ENCODE results near the gene DCTPP1.

The DCTPP1 gene

DNA sequence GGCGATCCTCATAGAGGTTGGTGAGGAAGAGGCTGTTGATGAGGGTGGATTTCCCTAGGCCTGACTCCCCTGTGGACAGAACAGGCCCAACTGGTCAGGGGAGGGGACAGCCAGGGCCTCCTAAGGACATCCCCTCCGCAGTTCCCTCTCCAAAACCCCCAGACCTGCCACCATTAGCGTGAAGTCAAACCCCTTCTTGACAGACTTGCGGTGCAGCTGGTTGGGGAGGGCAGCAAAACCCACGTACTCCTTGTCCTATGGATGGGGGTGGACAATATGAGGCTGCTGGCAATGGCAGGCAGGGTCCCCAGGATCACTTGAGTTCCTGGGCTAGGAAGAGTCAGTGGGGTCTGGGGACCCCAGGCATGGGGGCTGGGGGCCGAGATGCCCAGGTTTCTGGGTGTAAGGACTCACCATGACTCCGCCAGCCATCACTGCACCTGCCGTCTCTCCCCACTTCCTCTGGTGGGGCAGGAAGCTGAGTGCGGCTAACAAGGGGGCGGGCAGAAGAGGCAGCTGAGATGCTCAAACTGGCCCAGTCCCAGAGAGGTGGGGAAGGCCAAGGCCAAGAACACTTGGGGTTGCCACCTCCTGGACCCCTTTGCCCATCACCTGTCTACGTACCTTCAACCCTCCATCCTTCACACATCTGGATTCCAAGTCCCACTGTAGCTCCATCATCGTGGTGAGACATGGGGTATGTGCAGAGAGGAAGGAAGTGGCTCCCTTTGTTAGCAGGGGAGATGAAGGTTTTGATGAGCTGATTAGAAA, 47.5 kb downstream of the DCTPP1 start, which contains the start of gene SEPTIN1:
Gene SEPTIN1 (minus strand): TSS at position 451 of the 771 bp plus-strand sequence. CDS start 19 bp downstream, at position 432.
- no peak for DNase-seq (ENCODE audit: low spot score)

DNA sequence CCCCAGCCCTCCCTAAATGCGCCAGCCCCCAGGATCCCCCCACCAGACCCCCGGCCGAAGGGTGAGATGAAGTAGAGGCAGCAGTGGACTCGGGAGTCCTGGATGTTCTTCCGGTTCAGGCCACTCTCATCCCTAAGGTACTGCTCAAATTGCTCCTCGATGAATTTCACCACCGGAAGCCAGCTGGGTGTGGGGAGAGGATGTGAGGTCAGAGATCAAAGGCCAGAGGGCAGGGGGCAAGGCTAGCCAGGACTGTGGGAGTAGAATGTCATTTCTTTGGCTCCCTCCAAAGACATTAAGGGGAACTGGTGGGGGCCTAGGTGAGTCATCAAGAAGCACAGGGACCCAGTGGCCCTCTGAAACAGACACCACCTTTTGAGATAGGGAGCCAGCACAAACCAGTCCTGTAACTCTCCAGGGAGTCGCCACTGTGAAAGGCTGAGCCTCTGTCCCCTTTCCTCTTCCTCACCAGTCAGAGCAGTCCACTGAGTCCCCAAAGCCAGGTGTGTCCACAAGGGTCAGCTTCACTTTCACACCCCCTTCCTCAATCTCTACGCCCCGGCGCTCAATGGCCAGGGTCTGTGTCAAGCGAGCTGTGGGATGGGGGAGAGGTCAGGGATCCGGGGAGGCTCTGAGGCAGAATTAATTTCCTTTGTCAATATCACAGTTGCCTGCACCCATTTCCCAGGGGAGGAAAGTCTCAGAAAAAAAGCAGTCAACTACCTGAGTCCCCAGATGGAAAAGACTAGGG, 48.4 kb downstream of the DCTPP1 start:
- DNase-seq (ENCODE audit: low spot score): no peak

DNA sequence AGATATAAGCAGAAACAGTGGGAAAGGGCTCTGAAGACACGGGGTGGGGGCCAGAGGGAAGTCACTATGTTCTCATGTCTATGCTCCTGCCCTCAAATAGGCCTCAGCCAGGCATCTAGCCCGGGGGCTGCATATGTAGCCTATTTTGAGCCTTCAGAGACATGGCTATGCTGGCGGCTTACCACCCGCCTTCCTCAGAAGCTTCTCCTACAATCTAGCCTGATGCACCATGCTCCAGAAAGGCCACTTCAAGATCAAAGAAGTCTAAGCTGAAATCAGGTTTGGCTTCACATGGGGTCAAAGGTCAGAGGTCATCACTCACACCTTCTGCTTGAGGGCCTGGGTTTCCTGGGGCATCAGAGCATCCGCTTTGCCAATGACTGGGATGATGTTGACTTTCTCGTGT, 49.0 kb downstream of the DCTPP1 start:
- DNase-seq (ENCODE audit: low spot score): no peak

DNA sequence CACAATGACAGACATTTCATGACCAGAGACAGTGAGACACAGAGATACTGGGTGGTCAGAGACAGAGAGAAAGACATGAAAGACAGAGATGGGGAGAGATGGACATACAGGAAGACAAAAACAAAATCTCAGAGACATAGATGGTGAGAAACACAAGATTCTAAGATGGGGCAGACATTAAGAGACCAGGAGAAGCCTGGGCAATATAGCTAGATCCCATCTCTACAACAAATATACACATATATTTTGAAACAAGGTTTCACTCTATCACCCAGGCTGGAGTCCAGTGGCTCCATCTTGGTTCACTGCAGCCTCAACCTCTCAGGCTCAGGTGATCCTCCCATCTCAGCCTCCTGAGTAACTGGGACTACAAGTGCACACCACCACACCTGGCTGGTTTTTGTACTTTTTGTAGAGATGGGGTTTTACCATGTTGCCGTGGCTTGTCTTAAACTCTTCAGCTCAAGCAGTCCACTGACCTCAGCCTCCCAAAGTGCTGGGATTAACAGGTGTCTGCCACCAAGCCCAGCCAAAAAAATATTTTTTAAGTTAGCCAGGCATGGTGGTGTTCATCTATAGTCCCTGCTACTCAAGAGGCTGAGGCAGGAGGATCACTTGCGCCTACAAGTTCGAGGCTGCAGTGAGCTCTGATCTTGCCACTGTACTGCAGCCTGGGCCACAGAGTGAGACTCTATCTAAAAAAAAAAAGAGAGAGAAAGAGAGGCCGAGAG, 49.6 kb downstream of the DCTPP1 start:
- DNase-seq (ENCODE audit: low spot score): no peak

DNA sequence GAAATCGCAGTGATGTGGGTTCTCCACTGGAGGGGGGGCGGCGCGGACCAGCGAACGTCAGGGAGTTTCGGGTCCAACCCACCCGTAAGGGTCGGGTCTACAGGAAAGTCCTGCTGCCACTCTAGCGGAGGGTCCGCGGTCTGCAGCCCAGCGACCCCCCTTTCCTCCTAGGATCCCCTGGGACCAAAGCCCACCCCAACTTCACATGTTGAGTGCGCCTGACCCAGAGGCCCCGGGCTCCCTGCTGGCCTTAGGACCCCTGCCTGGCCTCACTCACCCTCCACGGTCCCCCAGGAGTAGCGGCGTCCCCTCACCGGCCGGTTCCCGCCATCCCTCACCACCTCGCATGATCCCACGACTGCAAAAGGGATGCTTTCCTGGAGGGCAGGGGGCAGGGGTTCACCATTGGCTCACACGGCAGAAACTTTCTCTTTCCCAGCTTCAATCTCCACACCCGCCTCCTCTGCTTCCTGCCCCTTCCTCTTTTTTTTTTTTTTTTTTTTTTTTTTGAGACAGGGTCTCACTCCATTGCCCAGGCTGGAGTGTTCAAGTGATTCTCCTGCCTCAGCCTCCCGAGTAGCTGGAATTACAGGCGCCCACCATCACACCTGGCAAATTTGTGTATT, 50.6 kb downstream of the DCTPP1 start:
- no peak for DNase-seq (ENCODE audit: low spot score)

DNA sequence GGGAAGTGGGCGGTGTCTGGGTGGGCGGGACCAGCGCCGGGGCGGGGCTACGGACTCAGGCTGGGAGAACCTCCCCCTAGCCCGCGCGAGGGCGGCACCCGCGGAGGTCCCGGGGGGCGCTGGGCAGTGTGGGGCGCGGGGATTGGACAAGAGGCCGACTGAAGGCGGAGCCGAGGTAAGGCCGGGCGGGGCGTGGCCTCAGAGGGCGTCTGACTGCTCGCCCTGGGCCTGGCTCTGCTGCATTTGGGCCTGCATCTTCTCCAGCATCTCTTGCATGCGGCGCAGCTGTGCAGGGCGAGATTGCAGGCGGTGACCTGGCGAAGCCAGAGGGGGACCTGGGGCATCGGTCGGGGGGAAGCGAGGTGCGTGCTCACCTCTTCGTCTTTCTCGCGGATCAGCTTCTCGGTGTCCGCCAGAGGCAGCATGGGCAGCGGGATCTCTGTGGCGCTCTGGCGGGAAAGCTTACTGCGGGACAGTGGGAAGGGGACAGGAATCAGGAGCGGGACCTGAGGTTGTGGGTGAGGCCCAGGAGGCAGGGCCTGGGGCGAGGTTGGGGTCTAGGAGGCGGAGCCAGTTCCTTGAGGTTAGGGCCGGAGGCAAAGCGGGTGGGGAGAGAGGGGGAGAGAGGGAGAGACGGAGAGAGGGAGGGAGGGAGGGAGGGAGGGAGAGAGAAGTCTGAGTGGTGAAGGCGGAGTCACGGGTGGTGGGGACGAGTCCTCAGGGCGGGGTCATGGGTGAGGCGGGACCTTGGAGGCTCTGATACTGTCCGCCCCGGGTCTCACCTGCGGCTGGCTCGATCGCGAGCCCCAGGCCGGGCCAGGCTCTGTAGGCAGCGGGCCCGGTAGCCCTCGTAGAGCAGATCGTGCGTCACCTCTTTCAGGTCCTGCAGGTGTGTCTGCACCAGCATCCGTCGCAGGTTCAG, 51.3 kb downstream of the DCTPP1 start:
- DNase-seq (ENCODE audit: low spot score): peak; percentile 98

DNA sequence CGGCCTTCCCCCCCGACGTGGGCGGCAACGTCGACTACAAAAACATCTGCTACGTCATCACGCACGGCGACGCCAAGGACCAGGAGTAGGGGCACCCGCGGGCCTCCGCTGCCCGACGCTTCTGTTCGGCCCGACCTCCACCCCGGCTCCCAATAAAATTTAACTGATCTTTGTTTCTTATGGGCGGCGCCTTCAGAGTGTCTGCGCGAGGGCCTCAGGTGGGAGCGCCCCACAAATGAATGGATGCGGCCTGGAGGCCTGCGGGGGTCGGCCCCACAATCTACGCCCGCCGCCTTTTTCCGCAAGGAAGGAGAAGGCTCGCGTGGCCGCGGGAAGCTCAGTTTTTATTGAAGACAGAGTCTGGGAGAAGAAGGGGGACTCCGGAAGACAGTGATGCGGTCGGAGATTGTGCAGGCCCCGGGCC, 52.0 kb downstream of the DCTPP1 start:
- DNase-seq (ENCODE audit: low spot score): peak; percentile 97

DNA sequence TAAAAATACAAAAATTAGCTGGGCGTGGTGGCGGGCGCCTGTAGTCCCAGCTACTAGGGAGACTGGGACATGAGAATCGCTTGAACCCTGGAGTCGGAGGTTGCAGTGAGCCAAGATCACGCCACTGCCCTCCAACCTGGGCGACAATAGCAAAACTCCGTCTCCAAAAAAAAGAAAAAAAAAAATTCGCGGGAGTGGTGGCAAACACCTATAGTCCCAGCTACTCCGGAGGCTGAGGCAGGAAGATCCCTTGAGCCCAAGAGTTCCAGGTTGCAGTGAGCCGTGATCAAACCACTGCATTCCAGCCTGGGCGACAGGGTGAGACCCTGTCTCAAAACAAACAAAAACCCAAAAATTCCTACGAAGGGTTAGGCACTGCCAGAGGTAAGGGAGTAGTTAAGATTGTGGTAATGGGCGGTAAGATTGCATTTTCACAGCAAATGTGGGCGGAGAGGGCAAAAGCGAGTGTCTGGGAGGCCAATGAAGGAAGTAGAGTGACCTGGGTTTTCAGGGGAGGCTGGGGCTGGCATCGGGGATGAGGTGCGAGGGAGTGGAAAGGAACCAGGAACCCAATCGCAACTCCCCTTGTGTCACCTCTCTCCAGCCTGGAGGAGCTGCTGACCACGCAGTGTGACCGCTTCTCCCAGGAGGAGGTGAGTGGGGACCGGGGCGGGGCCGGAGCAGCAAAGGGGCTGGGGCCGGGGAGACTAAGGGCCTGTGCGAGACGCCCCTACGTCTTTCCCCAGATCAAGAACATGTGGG, 52.6 kb downstream of the DCTPP1 start:
- DNase-seq (ENCODE audit: low spot score): no peak

DNA sequence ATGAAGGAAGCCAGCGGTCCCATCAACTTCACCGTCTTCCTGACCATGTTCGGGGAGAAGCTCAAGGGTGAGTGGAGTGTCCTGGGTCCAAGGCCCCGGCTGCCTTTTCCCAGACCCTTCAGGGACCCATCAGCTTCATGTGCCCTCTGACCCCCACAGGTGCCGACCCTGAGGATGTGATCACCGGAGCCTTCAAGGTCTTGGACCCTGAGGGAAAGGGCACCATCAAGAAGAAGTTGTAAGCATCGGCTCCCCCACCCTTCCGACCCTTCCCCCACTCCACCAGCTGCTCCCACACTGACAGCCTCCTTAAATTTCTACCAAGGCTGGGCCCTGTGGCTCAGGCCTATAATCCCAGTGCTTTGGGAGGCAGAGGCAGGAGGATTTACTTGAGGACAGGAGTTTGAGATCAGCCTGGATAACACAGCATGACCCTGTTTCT, 53.3 kb downstream of the DCTPP1 start:
- no peak for DNase-seq (ENCODE audit: low spot score)

DNA sequence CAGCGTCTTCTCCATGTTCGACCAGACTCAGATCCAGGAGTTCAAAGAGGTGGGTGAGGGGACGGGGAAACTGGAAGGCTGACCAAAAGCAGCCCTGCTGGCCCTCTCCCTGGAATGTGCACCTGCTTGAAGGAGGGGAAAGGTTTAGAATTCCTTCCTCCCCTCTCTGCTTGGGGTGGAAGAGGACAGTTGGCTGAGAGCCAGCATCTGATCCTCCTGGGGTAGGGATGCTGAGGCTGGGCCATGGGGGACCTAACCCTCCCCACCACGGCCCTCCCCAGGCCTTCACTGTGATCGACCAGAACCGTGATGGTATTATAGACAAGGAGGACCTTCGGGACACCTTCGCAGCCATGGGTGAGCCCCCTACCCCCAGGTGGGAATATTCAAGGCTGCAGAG, 54.0 kb downstream of the DCTPP1 start:
- DNase-seq (ENCODE audit: low spot score): no peak

DNA sequence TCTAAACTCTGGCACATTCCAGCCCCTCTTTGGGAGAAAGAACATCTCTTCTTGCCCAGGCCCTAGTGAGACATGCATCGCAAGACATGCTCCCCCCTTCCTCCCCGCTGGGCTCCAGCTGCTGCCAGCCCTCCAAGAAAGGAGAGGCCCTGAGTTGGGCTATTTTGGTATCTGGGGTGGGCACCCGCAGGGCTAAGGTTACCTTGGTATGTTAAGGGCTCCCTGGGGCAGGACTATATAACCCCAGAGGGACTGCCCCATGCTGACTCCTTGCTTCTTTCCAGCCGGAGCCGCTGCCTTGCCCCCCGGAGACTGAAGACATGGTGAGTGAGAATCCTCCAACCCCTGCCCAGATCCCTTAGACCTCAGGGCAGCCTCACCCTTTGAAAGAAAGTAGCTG, 55.3 kb downstream of the DCTPP1 start, which contains the start of gene MYL11:
Gene MYL11 (plus strand): TSS at position 265 of the 400 bp plus-strand sequence. CDS start 56 bp downstream, at position 321.
- no peak for DNase-seq (ENCODE audit: low spot score)

Small RNA genes within 50 kb of the gene (small RNA-seq; reads per million reads assigned to genes)
- 0 reads per million in 2 experiments for gene RF00019
- 1.6 to 1.8 reads per million in 2 experiments for gene RF00406
